Right lobe of liver (tissue), 4 donors: Measurements from ENCODE around the gene MMRN2.

Experiments
- CTCF ChIP-seq, 4 donors: fragments of 200-600 bp in 3 of 4; fragments of 450-650 bp in 1 of 4; IDR thresholded peaks; one replicate each; pipeline versions ENCODE4 v1.5.1 to v1.8.0; 2016 to 2022; ENCODE audit warnings: antibody characterized with exemption in 4 of 4, mild to moderate bottlenecking in 2 of 4
- POLR2A ChIP-seq: fragments of 450-650 bp; IDR thresholded peaks from one replicate; pipeline ENCODE4 v1.6.1; 2017; ENCODE audit warnings: antibody characterized with exemption, mild to moderate bottlenecking
- donor health status: DM: no; HTN: no; CAD: no.
- donor health status: DM: no; HTN: no; CAD: no.
- donor health status: DM: no; HTN: yes; CAD: no.

GRCh38 chr10:86938260-86938659, 19.2 kb downstream of the MMRN2 start:
- no peak for TF ChIP-seq CTCF (IDR thresholded peaks at IDR 0.05)
- no peak for TF ChIP-seq POLR2A
